Activated T-helper 9 cell treated with anti-CD3 and anti-CD28 coated beads, Interleukin-2, amount 50 U/mL, for 16 hours (primary cell): ENCODE data around the gene HOXD13.

Experiments
- DNase-seq: peaks from one replicate; pipeline ENCODE4 v3.0.0-alpha.2; 2020; ENCODE audit warnings: low read depth

The HOXD13 gene

GRCh38 chr2:176092270-176093144 lies at the start of gene HOXD13:
Gene HOXD13, plus strand, starts transcription at chr2:176092721. Its CDS starts 170 bp downstream, at chr2:176092891.
- no peak for DNase-seq

- no peak for DNase-seq
Observed at GRCh38 chr2:176056406-176056805, 36.1 kb upstream of the HOXD13 start.

GRCh38 chr2:176063958-176064357 lies 28.6 kb upstream of the HOXD13 start:
- DNase-seq, result no peak

- no peak for DNase-seq
Observed at GRCh38 chr2:176066645-176067588, 25.6 kb upstream of the HOXD13 start.

GRCh38 chr2:176067589-176068418 lies 24.7 kb upstream of the HOXD13 start:
- no peak for DNase-seq

GRCh38 chr2:176068419-176068832 lies 24.1 kb upstream of the HOXD13 start:
- no peak for DNase-seq

GRCh38 chr2:176071330-176072291 lies 20.9 kb upstream of the HOXD13 start:
- DNase-seq, result no peak

- DNase-seq, result no peak
Observed at GRCh38 chr2:176072292-176072669, 20.2 kb upstream of the HOXD13 start.

- DNase-seq, result no peak
Observed at GRCh38 chr2:176072951-176073904, 19.3 kb upstream of the HOXD13 start.

- no peak for DNase-seq
Observed at GRCh38 chr2:176074919-176075425, 17.5 kb upstream of the HOXD13 start.

GRCh38 chr2:176075481-176075880 lies 17.0 kb upstream of the HOXD13 start:
- DNase-seq, result no peak

- DNase-seq, result no peak
Observed at GRCh38 chr2:176076063-176076462, 16.5 kb upstream of the HOXD13 start.

- no peak for DNase-seq
Observed at GRCh38 chr2:176076796-176077195, 15.7 kb upstream of the HOXD13 start.

- no peak for DNase-seq
Observed at GRCh38 chr2:176078541-176079284, 13.8 kb upstream of the HOXD13 start.

- no peak for DNase-seq
Observed at GRCh38 chr2:176079285-176079830, 13.2 kb upstream of the HOXD13 start.

GRCh38 chr2:176079831-176080539 lies 12.5 kb upstream of the HOXD13 start:
- DNase-seq, result no peak

GRCh38 chr2:176080540-176081375 lies 11.8 kb upstream of the HOXD13 start:
- DNase-seq, result no peak
